Epithelial cell of proximal tubule (primary cell): ENCODE data around the gene SCAPER. TPM values are rescaled to one million over a fixed set of nuclear protein-coding genes. Genes with fewer than 3 reads are reported as not detected.
"Not testable (repeated sequence)": the region's sequence is repeated elsewhere in the genome, so short reads cannot be mapped to it uniquely, and the experiment has no call there.

Experiments
- DNase-seq: peaks from one replicate; pipeline ENCODE4 v3.0.0-alpha.2; 2011; ENCODE audit warnings: low read depth
- H3K4me3 ChIP-seq: 2 replicates; pipeline ENCODE4 v1.5.1; 2011; ENCODE audit warnings: low read depth, mild to moderate bottlenecking, low read length
- CTCF ChIP-seq: conservative IDR thresholded peaks from 2 replicates; pipeline ENCODE4 v1.5.1; 2012; ENCODE audit warnings: low read depth, mild to moderate bottlenecking, low read length
- total RNA-seq: library from RNA; depleted of rRNA; stranded (reverse); fragments of >200 nt; gene quantifications from 2 replicates; pipeline ENCODE4 v1.2.3, GENCODE V29; 2015

The SCAPER gene
- total RNA-seq, 1 donor from 2014 or later, result 13.3 TPM

- H3K4me3 ChIP-seq, result no peak overlapping the region
- DNase-seq, result no peak
- no peak for TF ChIP-seq CTCF
Observed at GRCh38 chr15:76440441-76440840, 464.7 kb downstream of the SCAPER start.

GRCh38 chr15:76439542-76439941 is 465.6 kb downstream of the SCAPER start:
- no peak overlapping the region for H3K4me3 ChIP-seq
- TF ChIP-seq CTCF, result no peak
- no peak for DNase-seq

- peak; percentile 16 for DNase-seq
- no peak for TF ChIP-seq CTCF
- no peak overlapping the region for H3K4me3 ChIP-seq
Observed at GRCh38 chr15:76433798-76434400, 471.2 kb downstream of the SCAPER start.

- not testable (repeated sequence) for H3K4me3 ChIP-seq, DNase-seq
Observed at GRCh38 chr15:76433036-76433435, 472.1 kb downstream of the SCAPER start.

- H3K4me3 ChIP-seq, result no peak overlapping the region
- DNase-seq, result no peak
- no peak for TF ChIP-seq CTCF
Observed at GRCh38 chr15:76432604-76433003, 472.5 kb downstream of the SCAPER start.

- no peak overlapping the region for H3K4me3 ChIP-seq
- DNase-seq, result no peak
Observed at GRCh38 chr15:76431971-76432370, 473.2 kb downstream of the SCAPER start.

GRCh38 chr15:76430711-76431110 is 474.4 kb downstream of the SCAPER start:
- not testable (repeated sequence) for H3K4me3 ChIP-seq, DNase-seq

More at GRCh38 chr15:76431971-76432370, 473.2 kb downstream of the SCAPER start:
- no peak for TF ChIP-seq CTCF

GRCh38 chr15:76429661-76430060 is 475.5 kb downstream of the SCAPER start:
- H3K4me3 ChIP-seq, result no peak overlapping the region
- no peak for DNase-seq
- TF ChIP-seq CTCF, result no peak
